Left hindlimb (tissue), 1 donor: ENCODE measurements around the gene ZNF791.
A peak's percentile ranks its signal among the peaks of the same experiment; 100 is the strongest.
"Not testable (repeated sequence)": the region's sequence is repeated elsewhere in the genome, so short reads cannot be mapped to it uniquely, and the experiment has no call there.

Experiments used
- DNase-seq: peaks from one replicate; pipeline ENCODE4 v3.0.0-alpha.2; 2018

The ZNF791 gene

DNA sequence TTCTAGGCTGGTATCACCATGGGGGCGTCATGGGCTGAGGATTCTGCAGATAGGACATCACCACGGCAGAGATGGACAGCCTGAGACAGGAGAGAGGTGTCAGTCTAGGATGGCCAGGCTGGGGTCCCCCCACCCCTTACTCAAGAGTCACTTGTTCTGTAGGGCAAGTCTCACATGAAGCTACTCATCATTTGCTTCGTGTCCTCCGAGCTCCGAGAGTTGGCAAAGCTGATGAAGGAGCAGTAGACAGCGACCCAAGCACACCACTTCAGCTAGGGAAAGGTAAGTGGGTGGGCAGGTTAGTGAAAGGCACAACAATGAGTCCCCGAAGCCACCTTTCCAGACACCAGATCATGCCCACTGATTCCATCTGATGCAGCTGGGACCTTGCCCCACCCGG is 57.6 kb downstream of the ZNF791 start:
- no peak for DNase-seq

DNA sequence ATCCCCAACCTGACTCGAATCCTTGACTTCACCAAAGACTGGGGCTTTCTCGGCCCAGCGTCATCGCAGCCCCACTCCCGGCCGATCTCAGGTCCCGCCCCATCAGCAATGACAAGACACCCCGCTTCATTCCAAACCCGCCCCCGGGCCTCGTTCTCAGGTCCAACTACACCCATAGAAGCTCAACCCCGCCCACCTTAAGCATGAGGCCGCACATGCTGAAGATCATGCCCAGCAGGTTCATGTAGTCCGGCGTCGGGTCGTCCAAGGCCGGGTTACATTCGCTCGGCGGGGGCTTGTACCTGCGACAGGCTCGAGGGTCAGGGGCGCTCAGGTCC is 58.2 kb downstream of the ZNF791 start:
- peak; percentile 76 for DNase-seq

DNA sequence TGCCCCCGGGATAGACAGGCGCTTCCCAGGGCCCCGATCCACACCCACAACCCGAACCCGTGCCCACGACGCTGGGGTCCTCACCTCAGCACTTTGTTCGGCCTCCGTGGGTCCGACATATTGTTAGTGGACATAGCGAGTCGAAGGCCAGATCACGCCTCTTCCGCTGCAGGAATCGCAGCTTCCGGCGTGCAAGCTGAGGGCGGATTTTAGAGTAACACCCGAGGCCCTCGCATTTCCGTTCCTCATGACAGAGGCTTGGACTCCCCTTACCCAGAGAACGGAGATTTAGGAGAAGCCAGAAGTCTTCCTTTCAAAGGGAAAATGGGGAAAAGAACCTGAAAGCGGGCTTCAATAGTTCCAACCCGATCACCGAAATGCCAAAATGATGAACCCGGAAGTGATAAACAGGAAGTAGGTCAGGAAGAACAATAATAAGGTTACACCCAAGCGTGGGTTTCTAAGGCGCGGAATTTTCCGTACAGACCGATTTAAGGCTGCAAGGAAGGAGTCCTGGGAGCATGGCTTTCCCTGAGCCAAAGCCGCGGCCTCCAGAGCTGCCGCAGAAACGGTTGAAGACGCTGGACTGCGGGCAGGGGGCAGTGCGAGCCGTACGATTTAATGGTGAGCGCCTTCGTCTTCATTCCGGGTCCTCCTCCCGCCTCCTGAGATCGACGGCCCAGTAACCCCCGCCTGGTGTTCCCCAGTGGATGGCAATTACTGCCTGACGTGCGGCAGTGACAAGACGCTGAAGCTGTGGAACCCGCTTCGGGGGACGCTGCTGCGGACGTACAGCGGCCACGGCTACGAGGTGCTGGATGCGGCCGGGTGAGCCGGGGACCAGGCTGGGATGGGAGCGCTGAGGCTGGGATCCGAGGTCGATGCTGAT is 58.8 kb downstream of the ZNF791 start:
- peak; percentile 86 for DNase-seq

DNA sequence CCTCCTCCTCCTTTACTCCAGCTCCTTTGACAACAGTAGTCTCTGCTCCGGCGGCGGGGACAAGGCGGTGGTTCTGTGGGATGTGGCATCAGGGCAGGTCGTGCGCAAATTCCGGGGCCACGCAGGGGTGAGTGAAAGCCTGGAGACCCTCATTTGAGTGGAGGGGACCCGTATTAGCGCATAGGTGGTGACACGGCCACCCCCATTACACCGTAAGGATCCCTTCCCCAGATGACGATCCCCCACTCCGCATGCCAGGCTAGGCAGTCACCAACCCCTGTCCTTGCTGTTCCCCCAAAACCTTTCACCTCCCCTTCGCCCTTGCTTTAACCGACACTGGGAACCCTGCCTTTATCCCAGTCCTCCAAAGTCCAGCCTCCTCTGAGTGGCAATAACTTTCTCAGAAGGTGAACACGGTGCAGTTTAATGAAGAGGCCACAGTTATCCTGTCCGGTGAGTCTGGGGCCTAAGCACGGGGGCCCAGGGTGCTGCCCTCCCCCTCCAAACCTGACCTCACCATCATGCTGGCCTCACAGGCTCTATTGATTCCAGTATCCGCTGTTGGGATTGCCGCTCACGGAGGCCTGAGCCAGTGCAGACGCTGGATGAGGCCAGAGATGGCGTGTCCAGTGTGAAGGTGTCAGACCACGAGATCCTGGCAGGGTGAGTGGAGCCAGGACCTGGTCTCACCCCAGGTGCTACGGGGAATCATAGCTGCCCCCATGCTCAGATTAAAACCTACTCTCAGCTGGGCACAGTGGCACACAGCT is 59.6 kb downstream of the ZNF791 start:
- peak; percentile 32 for DNase-seq

DNA sequence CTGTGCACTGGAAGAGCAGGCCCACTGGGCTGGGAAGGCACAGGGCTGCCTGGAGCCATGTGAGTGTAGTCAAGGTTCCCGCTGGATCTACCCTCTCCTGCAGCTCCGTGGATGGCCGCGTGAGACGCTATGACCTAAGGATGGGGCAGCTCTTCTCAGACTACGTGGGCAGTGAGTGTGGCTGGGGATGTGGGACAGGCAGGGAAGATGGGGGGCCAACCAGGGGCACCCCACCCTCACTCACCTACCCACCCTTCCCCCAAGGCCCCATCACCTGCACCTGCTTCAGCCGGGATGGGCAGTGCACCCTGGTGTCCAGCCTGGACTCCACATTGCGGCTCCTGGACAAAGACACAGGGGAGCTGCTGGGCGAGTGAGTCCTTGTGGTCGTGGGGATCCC is 62.0 kb downstream of the ZNF791 start:
- no peak for DNase-seq

DNA sequence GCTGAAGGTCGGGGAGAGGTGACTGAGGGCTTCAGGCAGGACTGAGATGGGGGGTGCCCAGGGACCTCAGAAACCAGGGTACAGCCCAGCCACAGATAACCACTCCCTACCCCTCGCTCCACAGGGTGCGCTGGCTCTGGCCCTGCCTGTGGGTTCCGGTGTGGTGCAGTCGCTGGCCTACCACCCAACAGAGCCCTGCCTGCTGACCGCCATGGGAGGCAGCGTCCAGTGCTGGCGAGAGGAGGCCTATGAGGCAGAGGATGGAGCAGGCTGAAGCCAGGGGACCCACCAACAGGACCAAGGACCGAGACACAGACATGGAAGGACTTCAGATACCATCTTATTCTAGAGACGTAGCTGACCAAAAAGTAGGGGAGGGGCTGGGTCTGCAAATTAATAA is 64.7 kb downstream of the ZNF791 start:
- DNase-seq = no peak

DNA sequence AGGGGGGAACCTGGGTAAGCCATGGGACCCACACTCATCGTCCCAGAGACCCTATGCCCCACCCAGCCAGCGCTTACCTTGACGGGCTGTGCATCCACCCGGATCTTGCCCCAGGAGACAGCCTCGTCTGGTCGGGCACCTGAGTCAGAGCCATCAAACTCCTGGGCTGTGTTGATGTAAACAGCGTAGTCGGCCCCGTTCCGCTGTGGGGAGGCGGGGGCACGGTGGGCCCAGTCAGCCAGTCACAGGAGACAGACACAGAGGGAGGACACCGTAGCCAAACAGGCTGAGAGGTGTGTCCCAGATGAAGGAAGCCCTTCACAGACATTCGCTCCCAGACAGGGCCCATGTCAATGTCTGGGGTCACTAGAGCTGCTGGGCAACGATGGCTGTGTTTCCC is 65.2 kb downstream of the ZNF791 start:
- no peak for DNase-seq

DNA sequence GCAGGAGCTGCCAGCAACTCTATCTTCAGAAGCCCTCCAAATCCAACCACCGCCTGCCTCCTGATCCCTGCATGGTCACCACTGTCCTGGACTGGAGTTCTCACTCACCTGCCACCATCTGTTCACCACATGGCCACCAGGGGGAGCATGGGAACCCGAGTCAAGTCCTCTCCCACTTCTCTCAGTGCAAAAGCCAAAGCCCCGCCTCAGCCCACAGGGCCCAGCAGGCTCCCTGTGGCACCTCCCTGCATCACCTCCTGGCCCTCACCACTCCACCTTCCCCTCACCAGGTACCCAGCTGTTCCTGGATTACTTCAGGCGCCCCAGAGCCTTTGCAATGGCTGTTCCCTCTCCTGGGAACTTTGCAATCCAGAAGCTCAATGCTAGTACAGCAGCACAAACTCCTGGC is 65.7 kb downstream of the ZNF791 start:
- peak; percentile 85 for DNase-seq

DNA sequence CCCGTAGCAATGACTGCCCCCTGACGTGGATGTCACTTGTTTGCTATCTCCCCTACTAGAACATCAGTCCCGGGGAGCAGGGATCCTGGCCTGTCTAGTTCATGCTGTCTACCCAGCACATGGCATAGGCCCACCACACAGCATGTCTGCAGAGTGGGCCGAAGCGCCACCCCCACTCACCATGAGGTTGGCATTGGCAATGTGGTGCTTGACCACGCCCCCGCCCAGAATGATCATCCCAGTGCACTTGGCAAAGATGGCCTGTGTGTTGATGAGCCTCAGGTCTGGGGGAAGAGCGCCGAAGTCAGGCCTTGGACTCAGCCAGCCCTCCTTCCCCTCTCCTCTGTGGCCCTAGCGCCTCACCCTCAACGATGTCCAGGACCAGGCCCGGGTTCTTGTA is 66.2 kb downstream of the ZNF791 start:
- no peak for DNase-seq

DNA sequence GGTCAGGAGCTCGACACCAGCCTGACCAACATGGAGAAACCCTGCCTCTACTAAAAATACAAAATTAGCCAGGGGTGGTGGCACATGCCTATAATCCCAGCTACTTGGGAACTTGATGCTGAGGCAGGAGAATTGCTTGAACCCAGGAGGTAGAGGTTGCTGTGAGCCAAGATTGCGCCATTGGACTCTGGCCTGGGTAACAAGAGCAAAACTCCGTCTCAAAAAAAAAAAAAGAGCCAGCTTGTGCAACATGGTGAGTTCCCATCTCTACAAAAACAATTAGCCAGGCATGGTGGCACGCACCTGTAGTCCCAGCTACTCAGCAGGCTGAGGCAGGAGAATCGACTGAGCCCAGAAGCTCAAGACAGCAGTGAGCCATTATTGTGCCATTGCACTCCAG is 67.3 kb downstream of the ZNF791 start:
- not testable (repeated sequence) for DNase-seq

DNA sequence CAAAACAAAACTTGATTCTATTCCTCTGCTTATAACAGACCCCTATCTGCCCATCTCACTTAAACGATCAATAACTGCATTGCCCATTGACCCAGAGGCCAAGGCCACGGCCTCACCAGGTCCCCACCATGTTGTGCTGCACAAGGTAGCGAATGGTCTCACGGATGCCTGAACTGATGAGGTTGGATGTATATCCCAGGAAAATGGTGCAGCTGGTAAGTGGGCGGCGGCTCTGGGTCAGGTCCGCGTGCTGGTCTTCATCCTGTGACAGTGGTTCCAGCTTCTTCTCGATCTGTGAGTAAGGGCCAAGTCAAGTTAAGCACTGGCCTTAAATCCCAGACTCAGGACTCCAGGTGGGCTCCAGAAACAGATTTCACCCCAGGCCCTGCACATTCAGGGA is 69.3 kb downstream of the ZNF791 start:
- no peak for DNase-seq

DNA sequence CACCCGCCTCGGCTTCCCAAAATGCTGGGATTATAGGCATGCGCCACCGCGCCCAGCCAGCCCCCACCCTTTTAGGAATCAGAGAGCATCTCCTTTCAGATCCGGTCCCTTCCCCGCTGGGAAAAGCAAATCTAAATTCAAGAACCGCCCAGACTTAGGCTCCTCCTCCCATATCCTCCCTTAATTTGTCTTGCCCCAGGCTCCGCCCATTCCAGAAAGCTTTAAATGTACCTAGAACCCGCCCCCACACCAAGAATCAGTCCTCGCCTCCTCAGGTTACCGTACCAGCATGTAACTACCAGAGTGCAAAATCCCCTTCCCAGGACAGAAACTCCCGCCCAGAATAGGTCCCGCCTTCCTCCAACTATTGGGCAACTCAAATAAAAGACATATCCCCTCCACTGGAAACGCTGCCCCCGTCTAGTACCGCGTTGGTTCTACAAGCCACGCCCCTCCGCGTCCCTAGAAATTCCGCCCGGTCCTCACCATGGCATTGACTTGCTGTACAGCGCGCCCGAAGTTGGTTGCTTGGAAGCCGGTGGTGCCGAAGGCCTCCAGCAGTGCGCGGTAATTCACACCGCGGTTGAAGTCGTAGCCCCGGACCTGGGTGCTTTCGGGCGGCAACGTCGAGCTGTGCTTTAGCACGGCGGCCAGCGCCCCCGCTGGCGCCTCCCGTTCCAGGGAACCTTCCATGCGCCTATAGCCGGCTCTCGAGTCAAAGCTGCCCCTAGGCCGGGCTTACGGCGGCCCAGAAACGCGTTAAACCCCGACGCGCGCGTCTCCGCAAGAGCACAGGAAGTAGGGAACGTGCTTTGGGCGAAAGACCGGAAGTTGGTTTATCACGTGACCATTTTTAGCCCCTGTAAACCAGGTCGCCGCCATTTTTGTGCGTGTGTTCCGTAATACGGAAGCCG is 70.6 kb downstream of the ZNF791 start, which contains the start of gene DHPS:
TSS of gene DHPS (minus strand) at position 807 of the 914 bp plus-strand sequence. CDS start at position 693, 114 bp downstream.
- peak; percentile 93 for DNase-seq
